NCI-H1930 (cell line): ENCODE data around the gene NOMO2.
"Not testable (repeated sequence)": the region's sequence is repeated elsewhere in the genome, so short reads cannot be mapped to it uniquely, and the experiment has no call there.

Experiments used
- DNase-seq, 2 experiments: peaks; one replicate each; lab custom pipeline; 2025; lab: John Stamatoyannopoulos, UW

NOMO2 gene

GRCh38 chr16:18518536-18519283 lies 43.2 kb downstream of the NOMO2 start:
- DNase-seq, result not testable (repeated sequence)

DNA sequence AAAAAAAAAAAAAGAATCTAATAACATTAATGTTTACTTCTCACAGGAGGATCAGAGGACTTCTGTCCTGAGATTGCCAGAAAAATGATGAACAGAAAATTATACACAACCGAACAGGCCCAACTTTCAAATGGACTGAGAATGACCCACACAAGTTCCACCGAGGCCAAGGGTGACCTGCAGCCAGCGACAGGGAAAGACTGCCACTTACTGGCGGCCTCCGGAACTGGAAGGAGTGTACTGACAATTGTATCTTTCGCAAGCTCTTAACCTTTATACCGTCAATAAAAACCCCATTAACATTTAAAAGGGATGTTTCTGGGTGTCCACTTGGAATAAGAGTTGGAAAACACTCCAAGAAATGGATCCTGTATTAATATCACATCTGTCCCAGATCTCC lies 63.5 kb downstream of the NOMO2 start:
- DNase-seq, result not testable (repeated sequence)

GRCh38 chr16:18497032-18497431 lies 64.9 kb downstream of the NOMO2 start:
- not testable (repeated sequence) for DNase-seq

DNA sequence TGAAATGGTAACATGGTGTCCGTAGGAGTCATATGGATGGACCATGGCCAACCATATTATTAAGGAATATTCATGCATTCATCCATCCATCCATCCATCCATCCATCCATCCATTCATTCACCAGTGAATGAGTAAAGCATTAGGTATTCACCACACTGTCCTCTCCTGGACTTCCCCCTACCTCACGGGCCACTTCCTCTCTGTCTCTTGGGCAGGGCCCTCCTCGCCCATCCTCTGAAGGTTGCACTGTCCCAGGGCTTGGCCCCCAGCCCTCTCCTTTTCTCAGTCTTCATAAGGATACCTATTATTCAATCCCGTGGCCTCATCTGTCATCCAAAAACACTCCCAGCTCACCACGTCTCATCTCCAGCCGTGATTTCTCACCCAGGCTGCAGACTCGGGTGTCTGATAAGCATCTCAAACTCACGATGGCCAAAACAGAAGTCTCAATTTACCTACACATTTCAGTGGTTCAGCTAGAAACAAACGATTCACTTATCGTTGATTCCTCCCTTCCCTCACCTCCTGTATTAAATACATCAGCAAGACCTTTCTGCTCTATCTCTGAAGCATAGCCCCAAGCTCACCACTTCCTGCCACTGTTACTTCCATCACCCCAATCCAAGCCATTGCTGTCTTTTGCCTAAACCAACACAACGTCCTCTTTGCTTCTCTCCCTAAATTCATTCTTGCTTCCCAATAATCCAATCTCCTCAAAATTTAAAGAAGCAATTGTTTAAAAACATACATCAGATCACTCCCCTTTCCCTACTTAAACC lies 69.6 kb downstream of the NOMO2 start:
- DNase-seq, result not testable (repeated sequence)

DNA sequence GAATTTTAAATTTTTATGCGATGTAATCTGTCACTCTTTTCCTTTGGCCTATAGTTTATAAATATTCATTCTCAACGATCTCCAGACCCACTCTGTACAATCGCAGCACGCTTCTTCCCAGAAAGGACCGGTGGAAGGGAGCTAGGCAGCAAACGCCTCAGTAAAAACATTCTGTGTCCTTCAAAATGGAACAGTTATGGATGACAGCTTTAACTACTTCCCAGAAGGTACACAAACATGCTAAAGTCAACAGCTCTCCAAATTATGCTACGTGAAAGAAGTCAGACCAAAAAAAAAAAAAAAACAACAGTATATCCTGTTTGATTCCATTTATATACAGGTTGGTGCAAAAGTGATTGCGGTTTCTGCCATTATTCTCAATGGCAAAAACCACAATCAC lies 125.9 kb downstream of the NOMO2 start:
- not testable (repeated sequence) for DNase-seq

DNA sequence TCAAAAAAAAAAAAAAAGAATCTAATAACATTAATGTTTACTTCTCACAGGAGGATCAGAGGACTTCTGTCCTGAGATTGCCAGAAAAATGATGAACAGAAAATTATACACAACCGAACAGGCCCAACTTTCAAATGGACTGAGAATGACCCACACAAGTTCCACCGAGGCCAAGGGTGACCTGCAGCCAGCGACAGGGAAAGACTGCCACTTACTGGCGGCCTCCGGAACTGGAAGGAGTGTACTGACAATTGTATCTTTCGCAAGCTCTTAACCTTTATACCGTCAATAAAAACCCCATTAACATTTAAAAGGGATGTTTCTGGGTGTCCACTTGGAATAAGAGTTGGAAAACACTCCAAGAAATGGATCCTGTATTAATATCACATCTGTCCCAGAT lies 146.1 kb downstream of the NOMO2 start:
- not testable (repeated sequence) for DNase-seq

GRCh38 chr16:18409532-18410293 lies 152.2 kb downstream of the NOMO2 start:
- not testable (repeated sequence) for DNase-seq

GRCh38 chr16:18401851-18402657 lies 159.8 kb downstream of the NOMO2 start:
- not testable (repeated sequence) for DNase-seq

GRCh38 chr16:18401159-18401558 lies 160.7 kb downstream of the NOMO2 start:
- not testable (repeated sequence) for DNase-seq

DNA sequence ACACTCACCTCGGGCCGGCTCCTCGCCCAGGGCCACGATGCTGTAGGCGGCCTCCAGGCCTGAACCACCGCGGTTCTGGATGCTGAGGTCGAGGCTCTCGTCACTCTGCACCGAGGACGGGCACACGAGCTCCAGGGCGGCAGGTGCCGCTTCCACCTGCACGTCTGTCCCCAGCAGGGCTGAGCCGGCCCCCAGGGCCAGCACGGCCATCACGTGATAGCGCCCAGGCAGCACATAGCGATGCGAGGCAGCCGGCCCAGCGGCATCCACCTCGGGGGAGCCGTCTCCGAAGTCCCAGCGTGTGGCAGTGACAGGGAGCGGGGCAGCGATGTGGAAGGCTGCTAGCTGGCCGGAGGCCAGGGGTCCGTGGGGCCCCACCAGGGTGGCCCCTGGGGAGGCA lies 167.5 kb downstream of the NOMO2 start:
- DNase-seq, result not testable (repeated sequence)

GRCh38 chr16:18387767-18388166 lies 174.1 kb downstream of the NOMO2 start:
- DNase-seq, result not testable (repeated sequence)

DNA sequence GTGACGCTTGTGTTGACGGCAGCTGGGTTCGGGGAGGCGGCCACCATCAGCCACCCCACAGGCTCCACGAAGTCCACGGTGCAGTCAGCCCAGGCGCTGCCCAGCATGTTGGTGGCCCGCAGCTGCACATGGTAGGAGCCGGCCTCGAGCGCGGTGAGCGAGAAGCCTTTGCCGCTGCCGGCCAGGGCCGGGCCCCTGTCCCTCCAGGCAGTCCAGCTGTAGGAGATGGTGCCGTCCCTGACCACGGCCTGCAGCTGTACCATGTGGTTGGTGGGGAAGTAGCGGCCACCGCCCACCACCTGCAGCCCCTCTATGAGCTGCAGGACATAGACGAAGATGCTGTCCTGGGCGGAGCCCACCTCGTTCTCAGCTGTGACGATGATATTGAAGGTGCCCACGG lies 175.4 kb downstream of the NOMO2 start:
- DNase-seq, result not testable (repeated sequence)

- DNase-seq, result not testable (repeated sequence)
These were observed 176.6 kb downstream of the NOMO2 start for GRCh38 chr16:18385285-18385684.

- DNase-seq, result not testable (repeated sequence)
These were observed 177.0 kb downstream of the NOMO2 start for GRCh38 chr16:18384869-18385268.

GRCh38 chr16:18384098-18384636 lies 177.7 kb downstream of the NOMO2 start:
- DNase-seq, result not testable (repeated sequence)

DNA sequence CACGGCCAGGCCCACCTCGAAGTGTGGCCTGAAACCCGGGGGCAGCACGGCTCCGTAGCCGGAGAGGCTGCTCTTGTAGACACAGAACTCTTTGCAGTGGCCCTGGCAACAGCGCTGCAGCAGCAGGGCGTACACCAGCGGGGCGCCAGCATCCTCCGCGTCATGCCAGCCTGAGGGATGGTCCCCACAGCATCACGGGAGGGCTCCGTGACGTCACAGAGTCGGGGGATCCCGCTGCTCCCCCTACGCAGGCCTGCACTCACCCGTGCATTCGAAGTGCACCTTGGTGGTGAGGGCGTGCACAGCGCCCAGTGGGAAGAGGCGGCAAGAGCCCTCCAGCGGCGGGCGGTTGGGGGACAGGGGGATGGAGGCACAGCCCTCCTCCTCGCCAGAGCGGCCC lies 179.2 kb downstream of the NOMO2 start:
- not testable (repeated sequence) for DNase-seq
